Measurements from ENCODE around the gene KCNH8.

KCNH8 gene

GRCh38 chr3:19427422-19428149 is 279.3 kb downstream of the KCNH8 start:
- TF ChIP-seq CTCF (IDR thresholded peaks at IDR 0.05; ENCODE audit: low read length, missing control alignments), result no peak
- no peak overlapping the region for H3K4me3 ChIP-seq (replicated peaks; ENCODE audit: low read depth, low read length)
- no peak for DNase-seq (ENCODE audit: low read depth)

GRCh38 chr3:19428729-19429128 is 280.4 kb downstream of the KCNH8 start:
- TF ChIP-seq CTCF (IDR thresholded peaks at IDR 0.05; ENCODE audit: low read length, missing control alignments), result no peak
- H3K4me3 ChIP-seq (replicated peaks; ENCODE audit: low read depth, low read length), result no peak overlapping the region
- no peak for DNase-seq (ENCODE audit: low read depth)

GRCh38 chr3:19432669-19433068 is 284.4 kb downstream of the KCNH8 start:
- H3K4me3 ChIP-seq (replicated peaks; ENCODE audit: low read depth, low read length), result no peak overlapping the region
- DNase-seq (ENCODE audit: low read depth), result no peak
- no peak for TF ChIP-seq CTCF (IDR thresholded peaks at IDR 0.05; ENCODE audit: low read length, missing control alignments)

GRCh38 chr3:19436746-19437145 is 288.4 kb downstream of the KCNH8 start:
- DNase-seq (ENCODE audit: low read depth), result no peak
- no peak overlapping the region for H3K4me3 ChIP-seq (replicated peaks; ENCODE audit: low read depth, low read length)
- no peak for TF ChIP-seq CTCF (IDR thresholded peaks at IDR 0.05; ENCODE audit: low read length, missing control alignments)

GRCh38 chr3:19439944-19440343 is 291.6 kb downstream of the KCNH8 start:
- no peak for TF ChIP-seq CTCF (IDR thresholded peaks at IDR 0.05; ENCODE audit: low read length, missing control alignments)
- no peak for DNase-seq (ENCODE audit: low read depth)

GRCh38 chr3:19446138-19446537 is 297.8 kb downstream of the KCNH8 start:
- no peak overlapping the region for H3K4me3 ChIP-seq (replicated peaks; ENCODE audit: low read depth, low read length)
- TF ChIP-seq CTCF (IDR thresholded peaks at IDR 0.05; ENCODE audit: low read length, missing control alignments), result no peak
- DNase-seq (ENCODE audit: low read depth), result no peak

More at GRCh38 chr3:19439944-19440343, 291.6 kb downstream of the KCNH8 start:
- no peak overlapping the region for H3K4me3 ChIP-seq (replicated peaks; ENCODE audit: low read depth, low read length)

- no peak for TF ChIP-seq CTCF (IDR thresholded peaks at IDR 0.05; ENCODE audit: low read length, missing control alignments)
- DNase-seq (ENCODE audit: low read depth), result no peak
- no peak overlapping the region for H3K4me3 ChIP-seq (replicated peaks; ENCODE audit: low read depth, low read length)
These were observed 298.4 kb downstream of the KCNH8 start for GRCh38 chr3:19446687-19447086.
